OCI-LY3 (cell line): Measurements from ENCODE around the gene DNAJC1.

Experiments
- EZH2phosphoT487 ChIP-seq: fragments of 200-600 bp; shearing (Covaris generic); IDR thresholded peaks from 2 replicates; pipeline ENCODE4 v1.6.1; 2018; ENCODE audit warnings: antibody characterized with exemption, mixed run types, low read depth
- TF ChIP-seq, protein P1 (sequence below): fragments of 200-600, 300-600 bp; sonication (generic); IDR thresholded peaks from 2 replicates; pipeline ENCODE4 v1.5.1; 2014; ENCODE audit warnings: antibody characterized with exemption, low read length, low read depth

DNA sequence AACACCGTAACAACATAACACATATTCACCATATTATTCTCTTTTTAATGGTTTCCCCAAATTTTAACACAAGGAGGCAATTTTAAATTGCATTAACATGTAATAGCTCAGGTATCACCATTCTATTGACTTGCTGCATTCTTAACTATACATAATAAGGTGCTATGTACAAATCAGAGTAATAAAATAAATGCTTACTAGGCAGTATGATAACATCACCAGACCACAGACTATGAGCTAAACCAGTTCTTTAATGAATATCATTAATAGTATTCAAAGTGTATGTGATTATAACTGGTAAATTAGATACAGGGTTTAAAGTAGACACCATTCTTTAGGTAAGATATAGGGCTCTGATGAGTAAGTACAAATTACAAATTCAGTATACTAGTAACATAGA lies 226.6 kb downstream of the DNAJC1 start:
- TF ChIP-seq, protein P1, sequence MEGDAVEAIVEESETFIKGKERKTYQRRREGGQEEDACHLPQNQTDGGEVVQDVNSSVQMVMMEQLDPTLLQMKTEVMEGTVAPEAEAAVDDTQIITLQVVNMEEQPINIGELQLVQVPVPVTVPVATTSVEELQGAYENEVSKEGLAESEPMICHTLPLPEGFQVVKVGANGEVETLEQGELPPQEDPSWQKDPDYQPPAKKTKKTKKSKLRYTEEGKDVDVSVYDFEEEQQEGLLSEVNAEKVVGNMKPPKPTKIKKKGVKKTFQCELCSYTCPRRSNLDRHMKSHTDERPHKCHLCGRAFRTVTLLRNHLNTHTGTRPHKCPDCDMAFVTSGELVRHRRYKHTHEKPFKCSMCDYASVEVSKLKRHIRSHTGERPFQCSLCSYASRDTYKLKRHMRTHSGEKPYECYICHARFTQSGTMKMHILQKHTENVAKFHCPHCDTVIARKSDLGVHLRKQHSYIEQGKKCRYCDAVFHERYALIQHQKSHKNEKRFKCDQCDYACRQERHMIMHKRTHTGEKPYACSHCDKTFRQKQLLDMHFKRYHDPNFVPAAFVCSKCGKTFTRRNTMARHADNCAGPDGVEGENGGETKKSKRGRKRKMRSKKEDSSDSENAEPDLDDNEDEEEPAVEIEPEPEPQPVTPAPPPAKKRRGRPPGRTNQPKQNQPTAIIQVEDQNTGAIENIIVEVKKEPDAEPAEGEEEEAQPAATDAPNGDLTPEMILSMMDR: no peak
- no peak for TF ChIP-seq EZH2phosphoT487
